G401.6 (cell line): Measurements from ENCODE around the gene THAP12.
"Not testable (repeated sequence)": the region's sequence is repeated elsewhere in the genome, so short reads cannot be mapped to it uniquely, and the experiment has no call there.

Experiments used
- FAIRE-seq: peaks from 2 replicates; lab custom pipeline; 2012; peaks lifted over from hg19 to GRCh38; lab: Jason Lieb, UNC

Gene THAP12, protein sequence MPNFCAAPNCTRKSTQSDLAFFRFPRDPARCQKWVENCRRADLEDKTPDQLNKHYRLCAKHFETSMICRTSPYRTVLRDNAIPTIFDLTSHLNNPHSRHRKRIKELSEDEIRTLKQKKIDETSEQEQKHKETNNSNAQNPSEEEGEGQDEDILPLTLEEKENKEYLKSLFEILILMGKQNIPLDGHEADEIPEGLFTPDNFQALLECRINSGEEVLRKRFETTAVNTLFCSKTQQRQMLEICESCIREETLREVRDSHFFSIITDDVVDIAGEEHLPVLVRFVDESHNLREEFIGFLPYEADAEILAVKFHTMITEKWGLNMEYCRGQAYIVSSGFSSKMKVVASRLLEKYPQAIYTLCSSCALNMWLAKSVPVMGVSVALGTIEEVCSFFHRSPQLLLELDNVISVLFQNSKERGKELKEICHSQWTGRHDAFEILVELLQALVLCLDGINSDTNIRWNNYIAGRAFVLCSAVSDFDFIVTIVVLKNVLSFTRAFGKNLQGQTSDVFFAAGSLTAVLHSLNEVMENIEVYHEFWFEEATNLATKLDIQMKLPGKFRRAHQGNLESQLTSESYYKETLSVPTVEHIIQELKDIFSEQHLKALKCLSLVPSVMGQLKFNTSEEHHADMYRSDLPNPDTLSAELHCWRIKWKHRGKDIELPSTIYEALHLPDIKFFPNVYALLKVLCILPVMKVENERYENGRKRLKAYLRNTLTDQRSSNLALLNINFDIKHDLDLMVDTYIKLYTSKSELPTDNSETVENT

DNA sequence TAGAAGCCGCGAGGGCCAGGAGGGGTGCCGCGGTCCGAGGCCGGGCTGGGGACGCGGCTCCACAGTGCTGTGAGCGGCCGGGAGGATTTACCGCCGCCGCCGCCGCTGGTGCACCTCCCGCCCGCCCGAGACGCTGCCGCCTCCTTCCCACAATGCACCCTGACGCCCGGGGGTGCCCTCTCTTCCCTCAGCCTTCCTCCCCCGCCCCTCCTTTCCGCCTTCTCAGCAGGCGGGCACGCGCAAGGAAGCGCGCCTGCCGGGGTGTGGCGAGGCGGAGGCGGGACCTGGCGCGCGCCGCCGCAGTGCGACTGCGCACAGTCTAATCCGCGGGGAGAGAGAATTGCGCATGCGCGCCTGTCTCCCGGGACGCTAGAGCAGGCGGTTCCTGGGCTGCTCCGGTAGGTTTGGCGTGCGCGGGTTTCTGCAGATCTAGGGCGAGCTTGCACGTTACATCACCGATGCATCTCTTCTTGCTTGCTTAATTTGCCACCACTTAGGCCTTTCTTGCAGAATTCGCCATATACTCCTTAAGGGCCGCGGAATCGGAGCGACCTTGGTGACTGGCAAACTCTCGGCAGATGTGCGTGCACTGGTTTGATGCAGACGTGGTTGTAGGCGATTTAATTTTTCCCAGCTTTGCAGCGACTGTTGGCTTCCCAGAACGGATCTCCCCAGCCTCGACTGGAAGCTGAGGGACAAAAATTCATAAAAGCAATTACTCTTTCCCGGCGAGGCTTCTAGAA, at the start of gene THAP12, which contains the start of gene GVQW3:
Gene THAP12 (minus strand): TSS at position 156 of the 743 bp plus-strand sequence. CDS start 296 bp downstream, outside the sequence.
Gene GVQW3 (plus strand): TSS at position 347 of the 743 bp plus-strand sequence. CDS start 506 bp downstream, outside the sequence.
- FAIRE-seq = peak; percentile 23

DNA sequence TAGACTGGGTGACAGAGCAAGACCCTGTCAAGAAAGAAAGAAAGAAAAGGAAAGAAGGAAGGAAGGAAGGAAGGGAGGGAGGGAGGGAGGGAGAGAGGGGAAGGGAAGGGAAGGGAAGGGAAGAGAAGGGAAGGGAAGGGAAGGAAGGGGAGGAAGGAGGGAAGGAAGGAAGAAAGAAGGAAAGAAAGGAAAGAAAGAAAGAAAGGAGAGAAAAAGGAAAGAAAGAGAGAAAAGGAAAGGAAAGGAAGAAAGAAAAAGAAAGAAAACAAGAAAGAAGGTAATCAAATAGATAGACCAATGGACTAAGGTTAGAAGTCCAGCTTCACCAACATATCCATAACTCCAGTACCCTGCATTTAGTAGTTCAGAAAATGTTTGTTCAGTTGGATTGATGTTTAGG, 45.7 kb upstream of the THAP12 start:
- no peak for FAIRE-seq

DNA sequence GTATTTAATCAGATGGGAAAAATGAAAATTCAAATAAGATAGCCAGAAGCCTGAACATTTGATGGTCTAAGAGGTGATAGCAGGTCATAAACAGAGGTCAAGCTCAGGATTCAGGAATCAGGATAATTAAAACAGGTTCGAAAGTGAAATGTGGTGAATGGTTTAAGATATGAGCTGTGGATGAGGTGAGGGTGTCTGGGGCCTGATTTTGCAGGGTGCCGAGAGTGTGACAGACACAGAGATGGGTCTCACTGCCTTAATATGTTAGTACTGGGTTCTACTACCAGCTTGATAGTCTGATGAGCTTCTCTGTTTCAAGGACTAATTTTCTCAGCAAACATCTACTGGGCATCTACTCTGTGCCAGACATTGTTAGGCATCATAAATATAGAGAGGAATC, 44.0 kb upstream of the THAP12 start:
- no peak for FAIRE-seq

DNA sequence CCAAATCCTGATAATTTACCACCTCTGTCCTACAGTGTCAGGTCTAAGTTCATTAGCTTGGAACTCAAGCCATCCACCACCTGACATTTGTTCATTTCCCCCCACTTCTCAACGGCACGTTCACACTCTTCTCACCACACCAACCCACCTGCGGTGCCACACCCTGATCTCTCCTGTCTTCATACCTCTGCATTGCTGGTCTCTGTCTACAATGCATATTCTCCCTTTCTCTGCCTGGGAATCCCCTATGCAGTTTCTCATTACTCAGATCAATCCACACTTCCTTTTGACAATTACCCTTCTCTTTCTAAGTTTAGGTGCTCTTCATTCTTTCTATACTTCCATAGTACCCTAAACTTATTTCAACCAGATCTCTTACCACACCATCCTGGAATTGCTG, 43.4 kb upstream of the THAP12 start:
- no peak for FAIRE-seq

DNA sequence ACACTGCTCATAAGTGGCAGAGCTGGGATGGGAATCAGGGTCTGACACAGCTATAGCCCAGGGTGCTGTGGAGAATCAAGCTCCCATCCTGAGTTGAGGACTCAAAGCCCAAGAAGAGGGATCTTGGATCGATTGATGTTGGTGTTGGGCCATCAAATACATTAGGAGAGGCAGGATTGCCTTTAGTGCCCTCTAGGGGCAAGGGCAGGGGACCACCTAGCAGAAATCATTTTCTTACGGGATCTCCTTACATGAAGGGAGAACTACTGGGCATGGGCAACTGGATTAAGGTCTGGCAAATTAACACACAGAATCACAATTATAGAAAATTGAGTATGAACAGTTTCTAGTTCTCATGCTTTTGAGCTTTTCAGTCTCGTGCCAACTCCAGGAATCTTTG, 39.0 kb upstream of the THAP12 start:
- no peak for FAIRE-seq

DNA sequence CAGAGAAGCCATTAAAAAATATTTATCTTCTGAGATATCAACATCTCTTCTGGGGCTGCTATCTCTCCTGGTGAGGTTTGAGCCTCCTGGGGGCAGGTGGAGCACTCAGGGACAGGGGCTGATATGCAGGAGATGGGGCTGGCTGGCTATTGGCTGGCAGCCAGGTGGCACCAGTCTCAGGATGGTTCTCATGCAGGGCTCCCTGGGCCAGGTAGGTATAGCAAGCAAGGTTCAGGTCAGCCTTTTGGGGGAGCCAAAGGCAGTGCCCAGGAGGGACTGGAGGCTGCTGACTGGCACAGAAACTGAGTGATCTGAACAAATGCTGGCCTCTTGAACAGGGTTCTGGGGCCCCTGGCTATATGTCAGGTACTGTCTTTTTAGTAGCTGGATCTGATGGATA, 34.1 kb upstream of the THAP12 start:
- FAIRE-seq = no peak

DNA sequence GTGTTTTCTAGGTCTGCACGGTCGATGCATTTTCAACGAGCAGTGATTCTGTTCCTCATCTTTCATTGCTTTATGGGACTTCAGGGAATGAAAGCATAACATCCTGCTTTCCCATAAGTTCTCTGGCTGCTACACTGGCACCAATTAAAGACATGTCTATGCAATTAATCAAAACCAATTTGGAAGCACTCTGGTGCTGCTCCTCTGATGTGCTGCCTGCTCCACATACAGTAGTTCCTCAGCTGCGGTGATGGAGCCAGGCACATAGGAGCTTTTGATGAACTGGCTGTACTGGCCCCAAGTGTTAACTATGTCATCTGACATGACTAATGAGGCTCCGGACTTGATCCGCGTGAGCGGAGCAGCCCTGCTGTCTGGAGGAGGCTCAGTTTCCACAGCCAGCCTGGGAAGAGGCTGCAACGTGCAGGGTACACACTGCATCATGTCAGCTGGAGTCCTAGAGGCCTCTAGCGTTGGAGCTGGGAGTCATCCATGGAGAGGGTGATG, 30.0 kb upstream of the THAP12 start:
- no peak for FAIRE-seq

DNA sequence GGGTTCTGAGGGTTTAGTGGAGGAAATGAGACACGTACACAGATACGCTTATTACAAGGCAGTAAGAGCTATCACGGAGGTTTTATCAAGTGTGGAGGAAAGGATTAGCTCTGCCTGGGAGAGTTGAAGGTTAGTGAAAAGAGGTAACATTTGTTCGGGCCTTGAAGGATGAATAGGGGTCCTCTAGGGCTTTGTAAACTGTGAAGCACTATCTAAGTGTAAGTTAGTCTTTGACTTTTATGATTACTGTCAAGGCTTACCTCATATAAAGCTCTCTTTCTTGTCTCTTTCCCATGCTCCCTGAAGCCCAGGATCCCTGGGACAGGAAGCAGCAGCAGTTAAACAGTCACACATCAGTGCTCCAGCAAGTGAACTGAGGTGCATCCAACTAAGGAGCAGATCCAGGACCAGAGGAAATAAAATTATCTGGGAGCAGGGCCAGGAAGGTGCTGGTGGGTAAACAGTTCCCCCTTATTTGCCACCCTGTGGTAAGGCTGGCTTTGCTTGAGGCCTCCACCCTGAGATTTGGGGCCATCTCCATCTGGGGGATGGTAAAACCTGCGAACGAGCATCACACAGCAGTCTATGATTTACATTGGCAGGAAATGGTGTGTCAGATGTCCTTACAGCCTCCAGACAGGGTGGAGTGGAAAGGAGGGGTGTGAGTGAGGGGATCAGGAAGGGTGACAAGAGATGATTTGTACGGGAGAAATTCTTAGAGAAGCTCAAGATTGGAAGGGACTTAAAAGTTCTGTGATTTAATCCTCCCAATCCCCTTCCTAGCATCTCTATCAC, 27.4 kb upstream of the THAP12 start:
- no peak for FAIRE-seq

DNA sequence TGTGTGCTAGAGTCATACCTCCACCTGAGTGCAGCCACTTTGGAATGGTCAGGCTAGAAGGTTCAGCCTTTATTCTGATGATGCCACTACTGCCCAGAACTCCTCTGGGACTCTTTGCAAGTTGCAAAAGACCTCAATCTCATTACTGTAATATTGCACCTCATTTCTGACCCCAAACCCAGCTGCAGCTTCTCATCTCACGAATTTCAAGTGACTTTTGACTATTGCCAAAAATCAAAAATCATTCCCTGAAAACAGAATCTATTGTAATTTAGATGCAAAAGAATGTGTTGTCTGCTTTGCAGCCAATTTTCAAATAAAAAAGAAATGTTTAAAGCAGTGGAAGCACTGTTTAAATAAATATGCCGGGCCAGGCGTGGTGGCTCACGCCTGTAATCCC, 25.4 kb upstream of the THAP12 start:
- FAIRE-seq = no peak

DNA sequence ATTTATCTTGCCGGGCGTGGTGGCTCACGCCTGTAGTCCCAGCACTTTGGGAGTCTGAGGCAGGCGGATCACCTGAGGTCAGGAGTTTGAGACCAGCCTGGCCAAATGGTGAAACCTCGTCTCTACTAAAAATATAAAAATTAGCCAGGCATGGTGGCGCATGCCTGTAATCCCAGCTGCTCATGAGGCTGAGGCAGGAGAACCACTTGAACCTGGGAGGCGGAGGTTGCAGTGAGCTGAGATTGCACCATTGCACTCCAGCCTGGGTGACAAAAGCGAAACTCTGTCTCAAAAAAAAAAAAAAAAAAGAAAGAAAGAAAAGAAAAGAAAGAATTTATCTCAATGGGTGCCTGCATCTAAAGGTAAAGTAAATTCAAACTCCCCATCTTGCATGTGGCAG, 20.6 kb upstream of the THAP12 start:
- FAIRE-seq = not testable (repeated sequence)

DNA sequence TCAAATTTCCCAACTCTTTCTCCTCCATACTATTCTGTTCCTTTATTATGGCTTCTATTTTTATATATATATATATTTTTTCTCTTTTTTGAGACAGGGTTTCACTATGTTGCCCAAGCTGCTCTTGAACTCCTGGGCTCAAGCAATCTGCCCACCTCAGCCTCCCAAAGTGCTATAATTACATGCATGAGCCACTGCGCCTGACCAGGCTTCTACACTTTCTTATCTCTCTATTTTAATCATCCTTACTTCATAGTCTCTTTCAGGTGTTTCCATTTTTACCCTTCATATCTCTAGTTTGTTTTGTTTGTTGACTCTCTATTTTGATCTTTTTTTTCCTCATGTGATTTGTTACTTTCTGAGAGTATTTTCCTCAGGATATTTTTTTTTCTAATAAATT, 20.0 kb upstream of the THAP12 start:
- FAIRE-seq = no peak

DNA sequence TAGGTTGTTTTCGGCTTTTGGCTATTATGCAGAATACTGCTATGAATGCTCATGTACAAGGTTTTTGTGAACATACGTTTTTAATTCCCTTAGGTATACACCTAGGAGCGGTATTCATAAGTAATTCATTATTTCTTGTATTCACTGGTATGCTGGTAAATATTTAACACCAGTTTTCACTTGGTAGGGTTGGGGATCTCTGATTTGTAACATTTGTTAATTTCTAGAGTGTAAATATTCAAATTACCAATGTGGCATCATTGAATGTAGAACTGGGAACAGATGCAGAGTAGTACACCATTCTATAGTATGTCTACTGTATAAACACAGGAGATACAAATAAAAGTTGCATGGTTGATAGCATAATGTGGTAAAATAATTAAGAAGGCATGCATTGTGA, 16.5 kb upstream of the THAP12 start:
- FAIRE-seq = no peak

DNA sequence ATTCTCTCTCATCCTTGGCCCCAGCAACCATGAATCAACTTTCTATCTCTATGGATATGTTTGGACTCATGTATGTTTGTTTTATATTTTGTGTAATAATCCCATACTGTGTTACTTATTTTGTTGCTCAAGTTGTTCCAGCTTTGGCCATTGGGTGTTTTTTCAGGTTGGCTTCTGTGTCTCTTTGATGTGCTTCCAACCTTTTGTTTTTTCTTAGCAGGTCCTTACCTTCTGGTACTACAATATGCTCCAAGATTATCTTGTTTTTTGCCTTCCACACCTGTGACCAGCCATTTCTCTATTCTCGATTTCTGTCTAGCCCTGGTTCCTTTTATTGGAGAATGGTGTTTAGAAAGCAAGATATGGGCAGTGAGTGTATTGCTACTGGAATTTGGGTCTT, 14.4 kb upstream of the THAP12 start:
- no peak for FAIRE-seq

DNA sequence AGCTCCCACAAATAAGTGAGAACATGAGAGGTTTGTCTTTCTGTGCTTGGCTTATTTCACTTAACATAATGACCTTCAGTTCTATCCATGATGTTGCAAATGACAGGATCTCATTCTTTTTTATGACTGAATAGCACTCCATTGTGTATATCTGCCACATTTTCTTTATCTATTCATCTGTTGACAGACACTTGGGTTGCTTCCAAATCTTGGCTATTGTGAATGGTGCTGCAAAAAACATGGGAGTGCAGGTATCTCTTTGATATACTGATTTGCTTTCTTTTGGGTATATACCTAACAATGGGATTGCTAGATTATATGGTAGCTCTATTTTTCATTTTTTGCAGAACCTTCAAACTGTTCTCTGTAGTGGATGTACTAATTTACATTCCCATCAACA, 13.5 kb upstream of the THAP12 start:
- no peak for FAIRE-seq

DNA sequence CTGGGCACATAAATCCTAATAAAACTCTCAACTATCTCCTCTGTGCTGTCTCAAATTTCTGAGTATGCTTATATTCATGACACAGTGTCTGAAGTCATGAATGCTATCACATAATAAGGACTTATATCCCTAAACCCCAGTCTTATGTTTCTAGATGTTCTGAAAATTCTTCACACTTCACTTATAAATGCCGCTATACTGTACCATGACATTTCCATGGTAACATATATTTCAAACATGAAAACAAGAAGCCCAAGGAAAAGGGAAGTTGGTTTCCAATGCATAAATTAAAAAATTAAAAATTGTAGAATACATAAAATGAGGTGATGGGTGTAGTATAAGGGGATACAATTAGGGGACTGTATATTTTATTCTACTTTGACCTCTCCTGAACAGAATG, 11.9 kb upstream of the THAP12 start:
- no peak for FAIRE-seq

DNA sequence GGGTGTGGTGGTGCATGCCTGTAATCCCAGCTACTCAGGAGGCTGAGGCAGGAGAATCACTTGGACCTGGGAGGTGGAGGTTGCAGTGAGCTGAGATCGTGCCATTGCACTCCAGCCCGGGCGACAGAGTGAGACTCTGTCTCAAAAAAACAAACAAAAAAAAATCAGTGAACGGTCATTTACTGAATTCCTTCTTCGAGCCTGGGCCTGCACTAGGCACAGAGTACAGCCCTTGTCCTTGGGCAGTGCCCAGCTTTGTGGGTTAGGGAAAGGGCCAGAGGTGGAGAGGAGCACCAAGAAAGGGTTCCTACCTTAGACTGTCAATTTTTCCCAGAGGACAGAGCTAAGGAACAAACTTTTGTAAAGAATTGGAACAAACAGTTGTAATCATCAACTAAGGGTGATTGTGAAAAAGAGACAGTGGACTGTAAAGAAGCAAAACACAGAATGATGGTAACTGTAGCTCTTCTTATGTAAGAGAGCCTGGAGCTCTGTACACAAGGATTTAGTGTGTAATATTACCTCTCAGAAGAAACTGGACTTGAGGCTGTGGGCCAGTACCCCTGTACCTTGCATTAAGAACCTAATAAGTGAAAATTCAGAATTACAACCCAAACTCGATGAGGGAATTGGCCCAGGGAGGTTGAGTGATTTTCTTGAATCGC, 11.0 kb upstream of the THAP12 start:
- no peak for FAIRE-seq

DNA sequence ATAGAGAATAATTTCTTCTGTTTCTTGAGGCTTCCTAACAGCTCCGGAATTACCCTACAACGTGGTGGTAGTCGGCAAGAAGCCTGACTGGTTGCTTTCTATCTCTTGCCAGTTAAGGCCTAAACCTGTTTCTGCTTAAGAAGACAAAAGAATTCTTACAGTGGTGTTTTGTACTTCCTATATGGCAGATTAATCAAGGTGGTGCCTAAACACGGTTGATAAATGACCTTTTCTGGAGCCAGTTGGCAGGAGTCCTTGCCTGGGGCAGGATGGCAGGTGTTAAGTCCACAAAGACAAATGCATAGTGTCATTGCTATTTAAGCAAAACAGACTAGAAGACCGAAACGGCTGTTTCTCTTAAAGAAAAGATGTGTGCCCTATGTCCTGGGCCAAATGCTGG, 10.1 kb upstream of the THAP12 start:
- FAIRE-seq = no peak

DNA sequence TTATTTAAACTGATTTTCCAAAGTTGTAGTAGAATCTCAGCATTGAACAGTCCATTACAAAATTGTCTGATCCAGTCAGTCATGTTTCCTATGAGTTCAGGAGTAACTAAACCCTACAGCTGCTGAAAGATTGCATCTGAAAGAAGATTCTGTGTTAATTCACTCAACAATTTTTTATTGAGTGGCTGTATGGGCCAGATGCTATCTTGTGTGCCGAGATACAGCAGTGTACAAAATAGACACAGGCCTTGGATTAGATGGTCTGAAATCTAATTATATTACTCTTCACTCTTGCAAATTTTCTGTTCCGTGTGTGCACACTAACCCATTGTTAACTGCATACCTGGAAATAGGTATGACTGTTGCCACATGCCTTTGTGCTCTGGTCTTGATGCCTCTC, 7.5 kb upstream of the THAP12 start:
- FAIRE-seq = no peak

DNA sequence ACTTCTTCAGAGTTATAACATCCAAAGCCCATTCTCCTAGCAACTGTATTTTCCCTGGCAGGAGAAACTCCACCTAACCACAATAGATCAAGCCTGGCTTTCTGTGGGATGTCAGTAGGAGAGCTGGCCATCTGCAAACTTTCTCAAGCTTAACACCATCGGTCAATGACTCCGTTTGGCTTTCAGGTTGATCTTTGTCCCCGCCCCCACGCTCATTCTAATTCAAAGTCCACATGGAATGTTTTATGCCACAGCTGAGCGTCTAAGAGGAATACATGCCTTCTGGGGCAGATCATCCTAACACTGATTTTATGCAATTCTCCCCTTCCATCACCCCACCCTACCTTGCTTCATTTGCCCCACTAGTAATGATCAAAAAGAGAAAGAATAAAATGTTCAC, 5.0 kb upstream of the THAP12 start:
- no peak for FAIRE-seq

DNA sequence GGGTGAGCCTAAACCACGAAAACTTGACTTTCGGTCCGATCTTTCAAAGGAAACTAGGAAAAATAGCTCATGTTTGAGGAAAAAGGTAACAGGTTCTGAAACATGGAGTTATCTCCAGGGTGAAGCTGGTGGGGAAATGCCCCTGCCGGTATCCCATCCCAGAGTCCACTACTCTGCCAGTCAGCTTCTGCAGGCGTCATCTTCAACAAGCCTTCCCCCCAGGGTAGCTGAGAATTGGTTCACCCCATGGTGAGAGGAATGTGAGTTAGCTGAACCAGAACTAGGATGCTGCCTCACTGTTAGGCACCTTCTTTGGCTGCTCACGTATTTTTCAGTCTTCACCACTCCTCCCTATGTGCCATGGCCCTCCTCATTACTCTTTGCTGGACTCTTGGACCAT, 1.3 kb upstream of the THAP12 start:
- no peak for FAIRE-seq
